ENCODE data around the gene ANXA6.

DNA sequence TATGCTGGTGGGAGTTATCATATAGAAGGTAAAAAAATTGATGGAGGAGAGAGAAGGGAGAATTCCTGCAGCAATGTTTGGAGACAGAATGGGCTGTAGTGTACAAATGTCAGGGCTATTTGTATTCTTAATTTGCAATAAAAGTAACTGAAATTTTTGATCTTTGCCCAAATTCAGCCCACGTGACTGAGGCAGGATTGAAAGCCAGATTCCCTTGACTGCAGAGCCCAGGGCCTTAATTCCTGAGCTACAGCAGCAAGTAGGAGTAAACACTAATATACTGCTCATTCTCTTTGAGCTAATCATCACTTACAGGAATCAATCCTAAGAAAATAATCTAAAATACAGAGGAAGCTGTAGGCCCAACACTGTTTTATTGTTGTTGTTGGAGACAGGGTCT lies 5.2 kb upstream of the ANXA6 start:
- TF ChIP-seq, protein P1, sequence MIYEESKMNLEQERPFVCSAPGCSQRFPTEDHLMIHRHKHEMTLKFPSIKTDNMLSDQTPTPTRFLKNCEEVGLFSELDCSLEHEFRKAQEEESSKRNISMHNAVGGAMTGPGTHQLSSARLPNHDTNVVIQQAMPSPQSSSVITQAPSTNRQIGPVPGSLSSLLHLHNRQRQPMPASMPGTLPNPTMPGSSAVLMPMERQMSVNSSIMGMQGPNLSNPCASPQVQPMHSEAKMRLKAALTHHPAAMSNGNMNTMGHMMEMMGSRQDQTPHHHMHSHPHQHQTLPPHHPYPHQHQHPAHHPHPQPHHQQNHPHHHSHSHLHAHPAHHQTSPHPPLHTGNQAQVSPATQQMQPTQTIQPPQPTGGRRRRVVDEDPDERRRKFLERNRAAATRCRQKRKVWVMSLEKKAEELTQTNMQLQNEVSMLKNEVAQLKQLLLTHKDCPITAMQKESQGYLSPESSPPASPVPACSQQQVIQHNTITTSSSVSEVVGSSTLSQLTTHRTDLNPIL (CRISPR knock-in tag; IDR thresholded peaks at IDR 0.05; ENCODE audit: low read depth), result no peak
- no peak for TF ChIP-seq PPARA (CRISPR knock-in tag; IDR thresholded peaks at IDR 0.05; ENCODE audit: borderline replicate concordance)
- TF ChIP-seq TOX (CRISPR knock-in tag; IDR thresholded peaks at IDR 0.05; ENCODE audit: borderline replicate concordance), result no peak
- no peak for TF ChIP-seq OSR1 (CRISPR knock-in tag; IDR thresholded peaks at IDR 0.05)
- no peak for TF ChIP-seq SNAI2 (CRISPR knock-in tag; IDR thresholded peaks at IDR 0.05)
- no peak for TF ChIP-seq CSDC2 (CRISPR knock-in tag; IDR thresholded peaks at IDR 0.05)
- no peak for TF ChIP-seq GLIS3 (CRISPR knock-in tag; IDR thresholded peaks at IDR 0.05)
- no peak for TF ChIP-seq RARB (CRISPR knock-in tag; IDR thresholded peaks at IDR 0.05)
- no peak for TF ChIP-seq ZNF565 (CRISPR knock-in tag; conservative IDR thresholded peaks at IDR 0.05; ENCODE audit: low read depth)

All from SK-N-SH treated with all-trans-retinoic acid at 6 μM for 48 hours (cell line).